Ovary (tissue), 3 donors: ENCODE measurements around the gene LCTL.

ENCODE experiments used
- CTCF ChIP-seq, 3 donors: fragments of 450-650 bp in 2 of 3; fragments of 200-600 bp in 1 of 3; IDR thresholded peaks; one replicate each; pipeline versions ENCODE4 v1.5.1 to v1.8.0; 2016 to 2022; ENCODE audit warnings: antibody characterized with exemption in 3 of 3, mild to moderate bottlenecking in 1 of 3
- EP300 ChIP-seq: sonication (generic); formaldehyde crosslinking; IDR thresholded peaks from one replicate; pipeline ENCODE4 v1.6.1; 2017; ENCODE audit warnings: antibody characterized with exemption
- POLR2A ChIP-seq: fragments of 450-650 bp; IDR thresholded peaks from one replicate; pipeline ENCODE4 v1.6.1; 2017; ENCODE audit warnings: antibody characterized with exemption, mild to moderate bottlenecking, moderate library complexity
- donor health status: DM: no; HTN: no; CAD: no.

GRCh38 chr15:66573719-66574595 lies 8.2 kb upstream of the LCTL start:
- TF ChIP-seq CTCF (IDR thresholded peaks at IDR 0.05), result no peak
- TF ChIP-seq EP300, result no peak
- TF ChIP-seq POLR2A, result no peak
